Heart right ventricle (tissue), 16 donors: Measurements from ENCODE around the gene THAP7. TPM values are rescaled to one million over a fixed set of nuclear protein-coding genes. Genes with fewer than 3 reads are reported as not detected.
"Not testable (repeated sequence)": the region's sequence is repeated elsewhere in the genome, so short reads cannot be mapped to it uniquely, and the experiment has no call there.

ENCODE experiments used
- ATAC-seq, 8 donors: fragments of 200-7000 bp; cut with Tn5 transposase; one replicate each; pipeline ENCODE4 v1.9.1; 2020; ENCODE audit warnings: mild to moderate bottlenecking in 8 of 8, moderate library complexity in 8 of 8, moderate number of reproducible peaks in 1 of 8
- DNase-seq, 2 donors: peaks; one replicate each; pipeline ENCODE4 v3.0.0-alpha.2; 2020
- H3K27ac ChIP-seq, 10 donors: fragments of 200-600 bp; sonication (generic) in 2 of 10; one replicate each; pipeline versions ENCODE4 v1.5.0 to v1.8.0; 2020 to 2022; ENCODE audit warnings: mild to moderate bottlenecking in 3 of 10
- H3K27me3 ChIP-seq, 7 donors: fragments of 200-600 bp; one replicate each; pipeline ENCODE4 v1.8.0; 2021 to 2022; ENCODE audit warnings: mild to moderate bottlenecking in 2 of 7
- H3K36me3 ChIP-seq, 9 donors: fragments of 200-600 bp; sonication (generic) in 1 of 9; one replicate each; pipeline versions ENCODE4 v1.5.0 to v1.8.0; 2020 to 2022; ENCODE audit warnings: mild to moderate bottlenecking in 2 of 9
- H3K4me1 ChIP-seq, 9 donors: fragments of 200-600 bp; sonication (generic) in 1 of 9; one replicate each; pipeline versions ENCODE4 v1.5.0 to v1.8.0; 2020 to 2022; ENCODE audit warnings: mild to moderate bottlenecking in 4 of 9
- H3K4me3 ChIP-seq, 10 donors: fragments of 200-600 bp; sonication (generic) in 2 of 10; one replicate each; pipeline versions ENCODE4 v1.5.0 to v1.8.0; 2020 to 2022; ENCODE audit warnings: mild to moderate bottlenecking in 7 of 10, moderate library complexity in 2 of 10
- H3K9me3 ChIP-seq, 11 donors: fragments of 200-600 bp in 10 of 11; sonication (generic) in 2 of 11; one replicate each; pipeline versions ENCODE4 v1.5.0 to v1.8.0; 2013 to 2022; ENCODE audit warnings: mild to moderate bottlenecking in 2 of 11, control low read depth in 1 of 11, moderate library complexity in 1 of 11
- WGBS, 2 donors: extraction: QIAGEN DNeasy Blood & Tissue Kit; methylation state at CpG; one replicate each; pipeline ENCODE4 v1.1.7; 2013; ENCODE audit warnings: inconsistent platforms in 1 of 2; 5-methylcytosine and 5-hydroxymethylcytosine counted together
- intact Hi-C, 10 donors: fragments of 100-400 bp; cut with DNase I; formaldehyde crosslinking; loops; one replicate each; pipeline versions ENCODE4 v1.11.1 to v1.14.2; 2022
- long read RNA-seq, 3 donors: library from polyadenylated mRNA; unstranded; transcript quantifications; one replicate each; pipeline ENCODE4 v2.0.0, GENCODE V29; 2020 to 2021
- polyA plus RNA-seq, 2 donors: library from polyadenylated mRNA; stranded (reverse); fragments of 200-250 nt; gene quantifications; one replicate each; pipeline ENCODE4 v1.2.3, GENCODE V29; 2013
- total RNA-seq, 10 donors: library from RNA; stranded (reverse); fragmentation: NEBNext Ultra II Directional in 3 of 10; extraction: Animal tissue kit (Norgen Biotek cat#: 25700) in 3 of 10; gene quantifications; one replicate each; pipeline versions ENCODE4 v1.2.1 to v1.2.4, GENCODE V29; 2021 to 2023
- TF ChIP-seq, protein P1 (sequence below), 9 donors: fragments of 200-600 bp; sonication (generic) in 2 of 9; IDR thresholded peaks; one replicate each; pipeline versions ENCODE4 v1.5.0 to v1.8.0; 2021 to 2022; ENCODE audit warnings: antibody characterized with exemption in 9 of 9, mild to moderate bottlenecking in 5 of 9, moderate library complexity in 1 of 9
- donor health status: Arrhythmogenic right ventricular cardiomyopathy.
- donor health status: ischemic (EF 13 %, LVEDD 7.1; RV severe dilation, severe dysfunction).
- donor health status: healthy with polysubstance abuse.
- donor health status: DM: no; HTN: yes; CAD: no.
- donor health status: DM: no; HTN: no; CAD: no.
- donor health status: ischemic (EF 25% LVEDD 6.9; RV normal size, moderate dysfunction).
- donor health status: ischemic (EF 25% LVEDD 5.7; RV mildly dilated, moderate dysfunction).
- donor health status: healthy.
- donor health status: DM: yes; HTN: yes; CAD: no.
- donor health status: Ischemic cardiomyopathy.
- donor health status: ischemic (EF 35%, LVEDD 5.7; RV mildly dilated, moderate dysfunction).
- donor health status: nonischemic (EF 11% LVEDD 7.7; RV severe dilation, severe dysfunction).
- donor health status: DM: yes; HTN: yes; CAD: no.
- donor health status: PGD.
- donor health status: ischemic (EF 29% LVEDD 5.4; RV normal size, mild dysfunction).
- donor health status: nonischemic (EF 23%, LVEDD 6.1; RV moderate dilation, normal function).

The THAP7 gene, protein sequence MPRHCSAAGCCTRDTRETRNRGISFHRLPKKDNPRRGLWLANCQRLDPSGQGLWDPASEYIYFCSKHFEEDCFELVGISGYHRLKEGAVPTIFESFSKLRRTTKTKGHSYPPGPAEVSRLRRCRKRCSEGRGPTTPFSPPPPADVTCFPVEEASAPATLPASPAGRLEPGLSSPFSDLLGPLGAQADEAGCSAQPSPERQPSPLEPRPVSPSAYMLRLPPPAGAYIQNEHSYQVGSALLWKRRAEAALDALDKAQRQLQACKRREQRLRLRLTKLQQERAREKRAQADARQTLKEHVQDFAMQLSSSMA
- total RNA-seq (10 to 100 TPM; 15.5 to 26.3 (median 17.5) TPM), polyA plus RNA-seq (10 to 100 TPM; 29.3 to 54.9 TPM)
- long read RNA-seq, donor 1, transcript THAP7-202 (5 exons, 1,144 nt): minor isoform, 5 of 32 reads
- long read RNA-seq, donor 1, transcript THAP7-204 (2 exons, 1,809 nt): major isoform, 12 of 32 reads
- long read RNA-seq, donor 1, transcript THAP7-208 (3 exons, 1,957 nt): minor isoform, 5 of 32 reads
- long read RNA-seq, donor 1, partial matches to known transcripts: 0 of 32 reads
- long read RNA-seq, donor 1, other reads (novel, unspliced or antisense): 7 of 32 reads
- long read RNA-seq, donor 2, transcript THAP7-202 (5 exons, 1,144 nt): minor isoform, 5 of 29 reads
- long read RNA-seq, donor 2, transcript THAP7-204 (2 exons, 1,809 nt): major isoform, 8 of 29 reads
- long read RNA-seq, donor 2, transcript THAP7-208 (3 exons, 1,957 nt): minor isoform, 7 of 29 reads
- long read RNA-seq, donor 2, partial matches to known transcripts: 1 of 29 reads
- long read RNA-seq, donor 2, other reads (novel, unspliced or antisense): 6 of 29 reads
- long read RNA-seq, donor 3, transcript THAP7-204 (2 exons, 1,809 nt): major isoform, 24 of 35 reads
- long read RNA-seq, donor 3, partial matches to known transcripts: 0 of 35 reads
- long read RNA-seq, donor 3, other reads (novel, unspliced or antisense): 4 of 35 reads

DNA sequence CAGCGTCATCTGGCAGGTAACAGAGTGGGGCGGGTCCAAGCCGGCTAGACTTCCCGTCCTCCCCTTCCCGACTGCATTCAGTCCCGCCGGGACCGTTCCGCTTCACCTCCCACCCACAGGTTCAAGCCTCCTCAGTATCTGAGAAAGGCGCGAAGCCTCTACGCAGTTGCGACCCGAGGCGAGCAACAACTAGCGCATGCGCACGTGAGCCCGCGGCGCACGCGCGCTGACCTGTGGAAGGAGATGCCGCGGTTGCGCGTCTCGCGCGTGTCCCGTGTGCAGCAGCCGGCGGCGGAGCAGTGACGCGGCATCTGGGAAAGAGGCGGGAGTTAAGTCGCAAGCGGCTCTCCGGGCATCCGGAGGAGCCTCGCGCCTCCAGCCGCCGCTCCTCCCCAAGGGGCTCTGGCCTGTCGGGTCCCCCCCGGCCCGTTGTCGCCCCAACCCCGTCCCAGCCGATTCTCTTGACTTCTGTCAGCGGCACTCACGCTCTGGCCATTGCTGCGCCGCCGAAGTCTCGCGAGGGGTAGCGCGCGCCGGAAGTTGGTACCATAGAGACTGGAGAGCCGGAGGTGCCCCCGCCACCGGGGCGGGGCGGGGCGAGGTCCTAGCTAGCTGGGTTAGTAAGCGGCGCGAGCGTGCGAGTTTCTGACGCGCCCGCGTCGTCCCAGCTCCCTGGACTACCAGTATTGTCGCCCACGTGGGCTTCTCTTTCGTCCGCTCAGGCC, at the start of gene THAP7:
Gene THAP7 (minus strand): TSS at position 518 of the 725 bp plus-strand sequence. CDS start 207 bp downstream, at position 311.
- Histone ChIP-seq H3K9me3 (no peaks in the 10 kb centered on the region), H3K27ac (peak within 1 kb of the TSS; percentile 92 to 99 (median 98)), H3K27me3 (no peaks in the 10 kb centered on the region), H3K36me3 (peaks cover 0 to 39% (median 21%) of the 10 kb centered on the region in 9 donors), H3K4me1 (peaks cover 15 to 39% (median 33%) of the 10 kb centered on the region in 9 donors), H3K4me3 (peak within 1 kb of the TSS; percentile 54 to 82 (median 73))
- TF ChIP-seq, protein P1, sequence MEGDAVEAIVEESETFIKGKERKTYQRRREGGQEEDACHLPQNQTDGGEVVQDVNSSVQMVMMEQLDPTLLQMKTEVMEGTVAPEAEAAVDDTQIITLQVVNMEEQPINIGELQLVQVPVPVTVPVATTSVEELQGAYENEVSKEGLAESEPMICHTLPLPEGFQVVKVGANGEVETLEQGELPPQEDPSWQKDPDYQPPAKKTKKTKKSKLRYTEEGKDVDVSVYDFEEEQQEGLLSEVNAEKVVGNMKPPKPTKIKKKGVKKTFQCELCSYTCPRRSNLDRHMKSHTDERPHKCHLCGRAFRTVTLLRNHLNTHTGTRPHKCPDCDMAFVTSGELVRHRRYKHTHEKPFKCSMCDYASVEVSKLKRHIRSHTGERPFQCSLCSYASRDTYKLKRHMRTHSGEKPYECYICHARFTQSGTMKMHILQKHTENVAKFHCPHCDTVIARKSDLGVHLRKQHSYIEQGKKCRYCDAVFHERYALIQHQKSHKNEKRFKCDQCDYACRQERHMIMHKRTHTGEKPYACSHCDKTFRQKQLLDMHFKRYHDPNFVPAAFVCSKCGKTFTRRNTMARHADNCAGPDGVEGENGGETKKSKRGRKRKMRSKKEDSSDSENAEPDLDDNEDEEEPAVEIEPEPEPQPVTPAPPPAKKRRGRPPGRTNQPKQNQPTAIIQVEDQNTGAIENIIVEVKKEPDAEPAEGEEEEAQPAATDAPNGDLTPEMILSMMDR (IDR thresholded peaks at IDR 0.05): no peak
- ATAC-seq (peak; percentile 96 to 98 (median 97)), DNase-seq (peak; percentile 96 to 98)
- 1% methylated on average over 83 of the region's 83 CpGs for WGBS, 2 donors
- intact Hi-C loops: loop anchor here in 5 of 10 donors (1.0 to 10.0 kb wide), 5 partner anchors 19 to 117 kb away; partner anchors contain the start of genes LZTR1 (in 2 of the 5), CRKL (in 1 of the 5) and LRRC74B (in 1 of the 5)

DNA sequence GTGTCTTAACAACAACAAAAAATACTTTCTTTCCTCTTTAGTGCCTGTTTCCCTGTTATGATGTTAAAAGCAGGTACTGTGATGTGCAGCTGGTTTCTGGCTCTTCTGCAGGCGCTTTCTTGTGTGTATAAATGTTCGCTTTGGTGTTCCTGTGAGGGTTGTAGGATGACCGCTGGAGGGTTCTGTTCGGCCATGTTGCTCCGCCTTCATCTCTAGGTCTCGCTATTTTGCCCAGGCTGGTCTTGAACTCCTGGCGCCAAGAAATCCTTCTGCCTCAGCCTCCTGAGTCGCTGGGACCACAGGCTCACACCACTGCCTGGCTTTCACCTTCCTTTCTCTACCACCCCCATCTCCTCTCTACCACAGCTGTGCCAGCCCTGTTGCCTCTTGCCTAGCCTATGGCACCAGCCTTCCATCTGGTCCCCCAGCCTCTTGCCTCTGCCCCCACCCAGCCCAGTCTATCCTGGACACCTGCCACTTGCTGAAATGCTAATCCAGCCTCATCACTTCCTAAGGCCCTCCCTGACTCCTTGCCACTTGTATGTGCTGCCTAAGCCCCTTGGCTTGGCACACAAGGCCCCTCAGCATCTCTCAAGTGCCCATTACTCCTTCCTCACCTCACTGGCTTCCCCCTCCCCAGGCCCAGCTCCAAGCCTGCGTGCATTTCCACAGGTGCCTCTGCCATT, 49.4 kb upstream of the THAP7 start:
- H3K27ac ChIP-seq: no peak overlapping the region
- H3K4me3 ChIP-seq: no peak overlapping the region
- H3K9me3 ChIP-seq: no peaks in the 10 kb centered on the region
- intact Hi-C loops: loop anchor here in 2 of 10 donors (5.0 to 10.0 kb wide), 2 partner anchors 34 to 86 kb away; partner anchors contain the start of genes AIFM3 (in 1 of the 2) and P2RX6 (in 1 of the 2)
- ATAC-seq (no peak), DNase-seq (no peak)
- no peaks in the 10 kb centered on the region for H3K36me3 ChIP-seq
- 82 to 83% methylated on average over 9 of the region's 9 CpGs for WGBS, 2 donors
- H3K27me3 ChIP-seq: peaks cover 0 to 12% (median 1%) of the 10 kb centered on the region in 7 donors
- TF ChIP-seq, protein P1 (IDR thresholded peaks at IDR 0.05): no peak
- H3K4me1 ChIP-seq: peaks cover 0 to under 1% (median 0%) of the 10 kb centered on the region in 9 donors

DNA sequence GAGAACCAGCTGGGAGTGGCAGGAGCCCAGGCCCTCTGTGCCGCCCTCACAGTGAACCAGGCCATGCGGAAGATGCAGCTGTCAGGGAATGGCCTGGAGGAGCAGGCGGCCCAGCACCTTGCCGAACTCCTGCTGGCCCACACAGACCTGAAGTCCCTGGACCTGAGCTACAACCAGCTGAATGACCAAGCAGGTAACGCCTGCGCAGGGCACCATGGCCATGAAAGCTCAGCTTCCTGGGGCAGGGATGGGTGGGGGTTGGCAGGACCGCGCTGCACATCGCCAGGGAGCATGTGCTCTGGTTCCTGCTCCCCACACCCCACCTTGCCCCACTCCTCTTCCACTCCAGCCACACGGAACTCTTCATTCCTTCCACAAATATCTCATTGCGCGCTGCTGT, 47.0 kb upstream of the THAP7 start:
- H3K27ac ChIP-seq, H3K27me3 ChIP-seq, H3K9me3 ChIP-seq, ATAC-seq, H3K36me3 ChIP-seq, DNase-seq, H3K4me3 ChIP-seq: not testable (repeated sequence)
- intact Hi-C loops: loop anchor here in 2 of 10 donors (5.0 to 10.0 kb wide), 2 partner anchors 47 to 64 kb away; partner anchors contain the start of genes LZTR1 (in 1 of the 2) and THAP7 (in 1 of the 2)
- H3K4me1 ChIP-seq: peaks cover 5 to 16% (median 14%) of the 10 kb centered on the region in 9 donors
- WGBS, 2 donors: 90 to 97% methylated on average over 3 to 7 of the region's 12 CpGs

DNA sequence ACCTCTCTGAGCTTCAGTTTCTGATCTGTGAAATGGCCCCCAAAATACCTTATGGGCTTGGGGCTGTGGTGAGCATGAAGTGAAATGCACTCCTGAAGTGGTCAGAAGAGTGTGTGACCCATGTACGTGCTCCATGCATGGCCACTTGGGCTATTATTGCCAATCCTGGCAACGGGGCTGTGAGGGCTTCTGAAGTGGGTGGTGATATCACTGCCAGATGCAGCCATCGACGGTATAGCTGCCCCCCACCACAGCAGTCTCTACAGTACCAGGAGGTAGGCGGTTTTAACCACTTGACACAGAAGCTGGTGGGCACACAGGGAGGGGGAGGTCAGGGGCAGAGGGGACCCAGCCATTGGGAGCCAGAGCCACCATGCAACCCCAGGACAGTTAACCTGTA, 46.5 kb upstream of the THAP7 start:
- H3K27ac ChIP-seq, DNase-seq, H3K9me3 ChIP-seq, ATAC-seq, H3K27me3 ChIP-seq, H3K4me3 ChIP-seq, H3K36me3 ChIP-seq: not testable (repeated sequence)
- 65 to 78% methylated on average over 5 of the region's 5 CpGs for WGBS, 2 donors
- intact Hi-C loops: loop anchor here in 2 of 10 donors (5.0 to 10.0 kb wide), 2 partner anchors 46 to 64 kb away; partner anchors contain the start of genes LZTR1 (in 1 of the 2) and THAP7 (in 1 of the 2)
- peaks cover 5 to 16% (median 14%) of the 10 kb centered on the region in 9 donors for H3K4me1 ChIP-seq
